GM12875 (cell line): ENCODE measurements around the gene AK5.
"Not testable (repeated sequence)": the region's sequence is repeated elsewhere in the genome, so short reads cannot be mapped to it uniquely, and the experiment has no call there.

ENCODE experiments used
- H3K4me3 ChIP-seq: one replicate; pipeline ENCODE4 v1.5.1; 2011; ENCODE audit warnings: low read depth, low read length, control low read depth
- CTCF ChIP-seq: IDR thresholded peaks from 2 replicates; pipeline ENCODE4 v1.5.1; 2011; ENCODE audit warnings: low read depth, mild to moderate bottlenecking, control low read depth, inconsistent platforms, low read length, moderate library complexity, borderline replicate concordance; ENCODE audit not compliant: insufficient read depth

Gene AK5

GRCh38 chr1:77509898-77510297, 228.1 kb downstream of the AK5 start:
- TF ChIP-seq CTCF, result no peak
- no peak overlapping the region for H3K4me3 ChIP-seq

GRCh38 chr1:77511440-77511840, 229.6 kb downstream of the AK5 start:
- no peak for TF ChIP-seq CTCF
- no peak overlapping the region for H3K4me3 ChIP-seq

- not testable (repeated sequence) for H3K4me3 ChIP-seq
Observed at GRCh38 chr1:77512650-77513049, 230.8 kb downstream of the AK5 start.

GRCh38 chr1:77513839-77514763, 232.3 kb downstream of the AK5 start:
- TF ChIP-seq CTCF, result no peak
- H3K4me3 ChIP-seq, result no peak overlapping the region

- no peak overlapping the region for H3K4me3 ChIP-seq
Observed at GRCh38 chr1:77514921-77515776, 233.3 kb downstream of the AK5 start.

GRCh38 chr1:77516106-77516505, 234.3 kb downstream of the AK5 start:
- TF ChIP-seq CTCF, result no peak
- H3K4me3 ChIP-seq, result no peak overlapping the region

More at GRCh38 chr1:77514921-77515776, 233.3 kb downstream of the AK5 start:
- 0 out of 2 replicates have a peak, but pooled peaks have one; percentile 12 for TF ChIP-seq CTCF

GRCh38 chr1:77524038-77524437, 242.2 kb downstream of the AK5 start:
- H3K4me3 ChIP-seq, result no peak overlapping the region
- no peak for TF ChIP-seq CTCF

- H3K4me3 ChIP-seq, result not testable (repeated sequence)
Observed at GRCh38 chr1:77531149-77531548, 249.3 kb downstream of the AK5 start.

- not testable (repeated sequence) for H3K4me3 ChIP-seq
Observed at GRCh38 chr1:77531596-77532280, 249.9 kb downstream of the AK5 start.
